HepG2 (cell line): ENCODE data around the gene ANO6. TPM values are rescaled to one million over a fixed set of nuclear protein-coding genes. Genes with fewer than 3 reads are reported as not detected.

Experiments used
- ATAC-seq: fragments of 200-7000 bp; cut with Tn5 transposase; 3 replicates; pipeline ENCODE4 v1.9.1; 2020; ENCODE audit warnings: mild to moderate bottlenecking, moderate library complexity
- BruUV-seq: library from RNA; stranded (reverse); fragments of 400-500 nt; replicated peaks from 2 replicates; lab custom pipeline; 2021; lab: Mats Ljungman, UMichigan
- CTCF ChIA-PET: fragments of 300-600 bp; formaldehyde crosslinking; extraction: SDS; loops from one replicate; lab custom pipeline; 2021; ENCODE audit warnings: low total read pairs, inconsistent platforms, low intra/inter-chr PET ratio; lab: Yijun Ruan, JAX
- POLR2A ChIA-PET: fragments of 350-600 bp; sonication (Branson Sonifier 250); formaldehyde crosslinking; loops from one replicate; lab custom pipeline; 2020; ENCODE audit warnings: antibody characterized with exemption, inconsistent platforms; lab: Yijun Ruan, JAX
- DNase-seq: peaks from one replicate; pipeline ENCODE4 v3.0.0-alpha.2; 2015; ENCODE audit warnings: low spot score
- FAIRE-seq: peaks from 3 replicates; lab custom pipeline; 2011; peaks lifted over from hg19 to GRCh38; lab: Jason Lieb, UNC
- H2AFZ ChIP-seq: one replicate; pipeline ENCODE4 v1.6.1; 2011; ENCODE audit warnings: low read length, inconsistent platforms
- H3K27ac ChIP-seq: fragments of 300-600 bp; 3 replicates; pipeline ENCODE4 v1.8.0; 2011; ENCODE audit warnings: mixed run types, mild to moderate bottlenecking, mixed read lengths, low read length, inconsistent platforms; ENCODE audit not compliant: insufficient read depth; ENCODE audit errors: extremely low read length
- H3K27me3 ChIP-seq, 2 experiments: fragments of 200-600 bp in 1 of 2; 2 replicates in 1 of 2; 3 replicates in 1 of 2; pipeline versions ENCODE4 v1.6.0 to v1.8.0; 2011; ENCODE audit warnings: low read length in 2 of 2, mild to moderate bottlenecking in 2 of 2, moderate library complexity in 2 of 2, inconsistent platforms in 1 of 2; ENCODE audit not compliant: insufficient read depth in 2 of 2, control insufficient read depth in 1 of 2
- H3K36me3 ChIP-seq, 2 experiments: fragments of 200-600 bp in 1 of 2; replicated peaks in 1 of 2; 2 replicates in 1 of 2; 3 replicates in 1 of 2; pipeline versions ENCODE4 v1.5.1 to v1.8.0; 2011; ENCODE audit warnings: low read length in 2 of 2, inconsistent platforms in 1 of 2; ENCODE audit not compliant: insufficient read depth in 2 of 2, control insufficient read depth in 1 of 2
- H3K4me1 ChIP-seq: 2 replicates; pipeline ENCODE4 v1.5.1; 2012; ENCODE audit warnings: low read length, inconsistent platforms; ENCODE audit not compliant: insufficient read depth
- H3K4me2 ChIP-seq: 2 replicates; pipeline ENCODE4 v1.6.0; 2011; ENCODE audit warnings: low read depth, low read length, inconsistent platforms
- H3K4me3 ChIP-seq, 3 experiments: fragments of 200-600 bp in 1 of 3; sonication (generic), shearing (Covaris generic) in 1 of 3; replicated peaks in 1 of 3; 2 replicates each; pipeline ENCODE4 v1.5.1; 2011 to 2016; ENCODE audit warnings: low read length in 3 of 3, inconsistent platforms in 2 of 3, low read depth in 2 of 3, mild to moderate bottlenecking in 2 of 3, control low read depth in 1 of 3, mixed read lengths in 1 of 3; ENCODE audit not compliant: insufficient read depth in 1 of 3
- H3K79me2 ChIP-seq: one replicate; pipeline ENCODE4 v1.6.1; 2011; ENCODE audit warnings: low read length, inconsistent platforms; ENCODE audit not compliant: insufficient read depth
- H3K9ac ChIP-seq: 2 replicates; pipeline ENCODE4 v1.6.0; 2011; ENCODE audit warnings: mild to moderate bottlenecking, low read depth, low read length, inconsistent platforms; ENCODE audit not compliant: insufficient read depth
- H3K9me3 ChIP-seq: 2 replicates; pipeline ENCODE4 v1.5.1; 2012; ENCODE audit warnings: mild to moderate bottlenecking, low read length
- H4K20me1 ChIP-seq: 2 replicates; pipeline ENCODE4 v1.6.0; 2011; ENCODE audit warnings: inconsistent platforms, mild to moderate bottlenecking, low read length, moderate library complexity; ENCODE audit not compliant: insufficient read depth
- CCAR2 ChIP-seq: fragments of 200-400 bp; formaldehyde crosslinking; optimal IDR thresholded peaks from 2 replicates; pipeline ENCODE3; 2018; ENCODE audit warnings: low read depth, mild to moderate bottlenecking, low read length, moderate library complexity
- HDAC1 ChIP-seq: sonication (generic); formaldehyde crosslinking; IDR thresholded peaks from 2 replicates; pipeline ENCODE4 v1.5.1; 2020; ENCODE audit warnings: mild to moderate bottlenecking, missing genetic modification reagents
- PTBP1 ChIP-seq: fragments of 200-400 bp; formaldehyde crosslinking; IDR thresholded peaks from 2 replicates; pipeline ENCODE4 v1.6.1; 2018; ENCODE audit warnings: low read length, low read depth; ENCODE audit not compliant: poor library complexity, severe bottlenecking
- RBM39 ChIP-seq: fragments of 200-400 bp; formaldehyde crosslinking; IDR thresholded peaks from one replicate; pipeline ENCODE4 v1.6.1; 2018; ENCODE audit warnings: antibody characterized with exemption, mild to moderate bottlenecking, low read depth, low read length; ENCODE audit not compliant: poor library complexity, severe bottlenecking
- ZNF263 ChIP-seq: sonication (generic); formaldehyde crosslinking; IDR thresholded peaks from 2 replicates; pipeline ENCODE4 v1.4.0; 2020; ENCODE audit warnings: missing genetic modification reagents
- ZNF264 ChIP-seq: sonication (generic); formaldehyde crosslinking; IDR thresholded peaks from 2 replicates; pipeline ENCODE4 v1.4.0; 2020; ENCODE audit warnings: missing genetic modification reagents
- ZNF354B ChIP-seq: sonication (generic); formaldehyde crosslinking; IDR thresholded peaks from 2 replicates; pipeline ENCODE4 v1.8.0; 2022; ENCODE audit warnings: mild to moderate bottlenecking, missing genetic modification reagents
- ZNF562 ChIP-seq: sonication (generic); formaldehyde crosslinking; IDR thresholded peaks from 2 replicates; pipeline ENCODE4 v1.8.0; 2022; ENCODE audit warnings: missing genetic modification reagents, borderline replicate concordance
- ZNF567 ChIP-seq: sonication (generic); formaldehyde crosslinking; IDR thresholded peaks from 2 replicates; pipeline ENCODE4 v1.8.1; 2023; ENCODE audit warnings: mild to moderate bottlenecking, missing genetic modification reagents, borderline replicate concordance
- ZNF605 ChIP-seq: sonication (generic); formaldehyde crosslinking; IDR thresholded peaks from 2 replicates; pipeline ENCODE4 v1.8.0; 2022; ENCODE audit warnings: mild to moderate bottlenecking, missing genetic modification reagents
- ZNF629 ChIP-seq: sonication (generic); formaldehyde crosslinking; conservative IDR thresholded peaks from 2 replicates; pipeline ENCODE4 v1.5.0; 2020; ENCODE audit warnings: missing genetic modification reagents
- WGBS: methylation state at CpG from one replicate; pipeline ENCODE4 v1.1.6; 2017; ENCODE audit warnings: low lambda C conversion rate; 5-methylcytosine and 5-hydroxymethylcytosine counted together
- in situ Hi-C: cut with HindIII; loops from 2 replicates; pipeline ENCODE4 v1.10.0; 2017; ENCODE audit warnings: low pct_unique_long_range_greater_than_20kb; ENCODE audit not compliant: extremely low pct_ligation_motif_present
- intact Hi-C: fragments of 100-400 bp; cut with micrococcal nuclease; formaldehyde crosslinking; loops from one replicate; pipeline ENCODE4 v1.10.0; 2022; ENCODE audit not compliant: unreplicated experiment
- polyA plus RNA-seq, 8 experiments: library from polyadenylated mRNA; depleted of rRNA in 3 of 8; stranded (reverse) in 7 of 8; unstranded in 1 of 8; fragments of >200 nt; fragmentation: Illumina TruSeq in 4 of 8; extraction: Trizol in 4 of 8; gene quantifications; 2 replicates each; pipeline versions ENCODE4 v1.2.1 to v1.2.3, GENCODE V29; 2011 to 2016; ENCODE audit warnings: low read depth in 4 of 8, missing spikeins in 1 of 8, mixed read lengths in 1 of 8; ENCODE audit not compliant: insufficient read depth in 1 of 8
- total RNA-seq, 5 experiments: library from RNA; depleted of rRNA; stranded (reverse); fragments of >200 nt; fragmentation: Illumina TruSeq; extraction: Trizol; gene quantifications; 2 replicates each; pipeline ENCODE4 v1.2.3, GENCODE V29; 2016; ENCODE audit warnings: low read depth in 1 of 5
- TF ChIP-seq, protein P1 (sequence below), 2 experiments: fragments of 450-650 bp in 1 of 2; sonication (generic) in 1 of 2; formaldehyde crosslinking; IDR thresholded peaks; 2 replicates each; pipeline versions ENCODE4 v1.5.0 to v1.8.0; 2020 to 2022; ENCODE audit warnings: mild to moderate bottlenecking in 1 of 2, missing genetic modification reagents in 1 of 2

ANO6 gene
- total and polyA plus RNA-seq, 2 of the 13 experiments (the other 11 are each of a cell fraction or from before 2014, with no cell fraction given), result 37.8 to 57.1 TPM

DNA sequence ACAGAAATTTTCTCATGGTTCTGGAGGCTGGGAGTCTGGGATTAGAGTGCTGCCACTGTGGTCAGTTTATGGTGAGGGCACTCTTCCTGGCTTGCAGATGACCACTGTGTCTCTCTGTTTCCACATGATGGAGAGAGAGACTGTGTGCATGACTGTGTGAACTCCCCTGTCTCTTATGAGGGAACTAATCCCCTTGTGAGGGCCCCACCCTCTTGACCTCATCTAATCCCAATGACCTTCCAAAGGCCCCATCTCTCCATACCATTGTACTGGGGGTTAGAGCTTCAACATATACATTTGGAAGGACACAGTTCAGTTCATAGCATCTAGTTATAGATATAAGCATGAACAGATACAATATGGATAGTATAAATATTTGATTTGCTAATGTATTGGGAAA, 31.7 kb downstream of the ANO6 start:
- Histone ChIP-seq H4K20me1 (no peaks in the 10 kb centered on the region), H3K9me3 (peaks cover 4% of the 10 kb centered on the region; the same call in 1 of the 2 replicates), H3K27me3 (no peaks in the 10 kb centered on the region), H3K4me1 (no peaks in the 10 kb centered on the region), H3K9ac (no peak overlapping the region), H3K79me2 (peaks cover 29% of the 10 kb centered on the region), H3K4me3 (no peak overlapping the region), H3K4me2 (no peak overlapping the region)
- ChIA-PET POLR2A (no interaction called here), CTCF (no interaction called here)
- no TSS peak for BruUV-seq
- intact Hi-C loops, result no loop called here
- DNase-seq (no peak), FAIRE-seq (no peak), ATAC-seq (no peak)
- TF ChIP-seq PTBP1 (no peak), ZNF605 (CRISPR knock-in tag) (no peak), ZNF264 (CRISPR knock-in tag) (peak; percentile 99), HDAC1 (CRISPR knock-in tag) (no peak), RBM39 (no peak), ZNF562 (CRISPR knock-in tag) (no peak), ZNF354B (no peak)
- TF ChIP-seq, protein P1, sequence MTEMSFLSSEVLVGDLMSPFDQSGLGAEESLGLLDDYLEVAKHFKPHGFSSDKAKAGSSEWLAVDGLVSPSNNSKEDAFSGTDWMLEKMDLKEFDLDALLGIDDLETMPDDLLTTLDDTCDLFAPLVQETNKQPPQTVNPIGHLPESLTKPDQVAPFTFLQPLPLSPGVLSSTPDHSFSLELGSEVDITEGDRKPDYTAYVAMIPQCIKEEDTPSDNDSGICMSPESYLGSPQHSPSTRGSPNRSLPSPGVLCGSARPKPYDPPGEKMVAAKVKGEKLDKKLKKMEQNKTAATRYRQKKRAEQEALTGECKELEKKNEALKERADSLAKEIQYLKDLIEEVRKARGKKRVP (CRISPR knock-in tag; IDR thresholded peaks at IDR 0.05), result no peak
- TF ChIP-seq, all 625 proteins: peak for 1
- H2AFZ ChIP-seq, result no peak overlapping the region
- in situ Hi-C loops, result no loop called here
- H3K36me3 ChIP-seq, result no peaks in the 10 kb centered on the region
- H3K27ac ChIP-seq, result no peak overlapping the region

DNA sequence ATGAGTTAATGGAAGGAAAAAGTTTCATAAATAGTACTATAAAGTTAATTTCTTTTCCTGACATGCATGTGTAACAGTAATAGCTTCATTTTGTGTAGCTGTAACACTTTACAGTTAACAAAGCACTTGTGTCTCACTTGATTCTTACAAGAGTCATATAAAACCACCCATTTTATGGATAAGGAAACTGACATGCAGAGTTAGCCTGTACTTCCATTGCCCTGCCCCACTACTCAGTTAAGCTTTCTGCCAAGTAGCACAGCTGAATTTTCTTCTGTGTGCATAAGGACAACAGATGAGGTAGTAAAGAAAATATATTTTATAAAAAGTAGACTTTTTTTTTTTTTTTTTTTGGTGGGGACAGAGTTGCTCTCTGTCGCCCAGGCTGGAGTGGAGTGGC, 32.2 kb downstream of the ANO6 start:
- H3K27ac ChIP-seq, result no peak overlapping the region
- no peaks in the 10 kb centered on the region for H3K27me3 ChIP-seq
- H3K4me2 ChIP-seq, result no peak overlapping the region
- TF ChIP-seq CCAR2 (no peak), ZNF629 (CRISPR knock-in tag) (peak; percentile 55), ZNF567 (no peak), ZNF263 (no peak)
- FAIRE-seq, result no peak
- no peak for DNase-seq
- ATAC-seq, result no peak
- H3K9ac ChIP-seq, result no peak overlapping the region
- 100% methylated on average over 1 of the region's 1 CpG for WGBS
- CTCF ChIA-PET, result no interaction called here
- no peaks in the 10 kb centered on the region for H3K36me3 ChIP-seq
- POLR2A ChIA-PET, result no interaction called here
- peaks cover 29% of the 10 kb centered on the region for H3K79me2 ChIP-seq
- no peak overlapping the region for H3K4me3 ChIP-seq
- H2AFZ ChIP-seq, result no peak overlapping the region
- in situ Hi-C loops (no loop called here), intact Hi-C loops (no loop called here)
- no TSS peak for BruUV-seq
- no peaks in the 10 kb centered on the region for H3K4me1 ChIP-seq
- H3K9me3 ChIP-seq, result peaks cover 4% of the 10 kb centered on the region; the same call in 1 of the 2 replicates
- no peaks in the 10 kb centered on the region for H4K20me1 ChIP-seq
